HCEC 1CT (cell line): ENCODE results near the gene LRP1B.
"Not testable (repeated sequence)": the region's sequence is repeated elsewhere in the genome, so short reads cannot be mapped to it uniquely, and the experiment has no call there.

Experiments
- DNase-seq: peaks from one replicate; pipeline ENCODE4 v3.0.0-alpha.2; 2017

Gene LRP1B

GRCh38 chr2:140585016-140585415 lies 1545.8 kb downstream of the LRP1B start:
- DNase-seq: peak; percentile 62

- peak; percentile 3 for DNase-seq
These were observed 1546.3 kb downstream of the LRP1B start for GRCh38 chr2:140584471-140584870.

- DNase-seq: peak; percentile 48
These were observed 1550.2 kb downstream of the LRP1B start for GRCh38 chr2:140580532-140581151.

- no peak for DNase-seq
These were observed 1553.4 kb downstream of the LRP1B start for GRCh38 chr2:140577453-140577852.

- DNase-seq: peak; percentile 80
These were observed 1563.1 kb downstream of the LRP1B start for GRCh38 chr2:140567734-140568133.

GRCh38 chr2:140565756-140566155 lies 1565.1 kb downstream of the LRP1B start:
- no peak for DNase-seq

- DNase-seq: no peak
These were observed 1575.1 kb downstream of the LRP1B start for GRCh38 chr2:140555701-140556100.

GRCh38 chr2:140552634-140553033 lies 1578.2 kb downstream of the LRP1B start:
- no peak for DNase-seq

- no peak for DNase-seq
These were observed 1579.5 kb downstream of the LRP1B start for GRCh38 chr2:140551287-140551686.

GRCh38 chr2:140550821-140551220 lies 1580.0 kb downstream of the LRP1B start:
- DNase-seq: no peak

- DNase-seq: not testable (repeated sequence)
These were observed 1586.0 kb downstream of the LRP1B start for GRCh38 chr2:140544769-140545168.

- DNase-seq: no peak
These were observed 1588.2 kb downstream of the LRP1B start for GRCh38 chr2:140542627-140543026.

- no peak for DNase-seq
These were observed 1591.5 kb downstream of the LRP1B start for GRCh38 chr2:140539242-140539875.

GRCh38 chr2:140529706-140530105 lies 1601.1 kb downstream of the LRP1B start:
- no peak for DNase-seq

GRCh38 chr2:140528982-140529381 lies 1601.8 kb downstream of the LRP1B start:
- no peak for DNase-seq

GRCh38 chr2:140526575-140526974 lies 1604.2 kb downstream of the LRP1B start:
- peak; percentile 33 for DNase-seq

- DNase-seq: no peak
These were observed 1618.7 kb downstream of the LRP1B start for GRCh38 chr2:140512106-140512505.

- no peak for DNase-seq
These were observed 1621.1 kb downstream of the LRP1B start for GRCh38 chr2:140509765-140510164.

- DNase-seq: no peak
These were observed 1622.1 kb downstream of the LRP1B start for GRCh38 chr2:140508756-140509155.

GRCh38 chr2:140506606-140507005 lies 1624.2 kb downstream of the LRP1B start:
- peak; percentile 91 for DNase-seq

GRCh38 chr2:140504601-140505000 lies 1626.2 kb downstream of the LRP1B start:
- no peak for DNase-seq

GRCh38 chr2:140502951-140503630 lies 1627.7 kb downstream of the LRP1B start:
- peak; percentile 95 for DNase-seq

- DNase-seq: no peak
These were observed 1632.5 kb downstream of the LRP1B start for GRCh38 chr2:140498360-140498759.

- DNase-seq: no peak
These were observed 1634.1 kb downstream of the LRP1B start for GRCh38 chr2:140496714-140497113.
